GM18870 (cell line): ENCODE results near the gene PTGDS.

Source experiments
- ATAC-seq: cut with Tn5 transposase; IDR thresholded peaks from one replicate; pipeline ENCODE4 v1.9.1; 2021; ENCODE audit warnings: moderate library complexity; ENCODE audit not compliant: unreplicated experiment

The PTGDS gene

DNA sequence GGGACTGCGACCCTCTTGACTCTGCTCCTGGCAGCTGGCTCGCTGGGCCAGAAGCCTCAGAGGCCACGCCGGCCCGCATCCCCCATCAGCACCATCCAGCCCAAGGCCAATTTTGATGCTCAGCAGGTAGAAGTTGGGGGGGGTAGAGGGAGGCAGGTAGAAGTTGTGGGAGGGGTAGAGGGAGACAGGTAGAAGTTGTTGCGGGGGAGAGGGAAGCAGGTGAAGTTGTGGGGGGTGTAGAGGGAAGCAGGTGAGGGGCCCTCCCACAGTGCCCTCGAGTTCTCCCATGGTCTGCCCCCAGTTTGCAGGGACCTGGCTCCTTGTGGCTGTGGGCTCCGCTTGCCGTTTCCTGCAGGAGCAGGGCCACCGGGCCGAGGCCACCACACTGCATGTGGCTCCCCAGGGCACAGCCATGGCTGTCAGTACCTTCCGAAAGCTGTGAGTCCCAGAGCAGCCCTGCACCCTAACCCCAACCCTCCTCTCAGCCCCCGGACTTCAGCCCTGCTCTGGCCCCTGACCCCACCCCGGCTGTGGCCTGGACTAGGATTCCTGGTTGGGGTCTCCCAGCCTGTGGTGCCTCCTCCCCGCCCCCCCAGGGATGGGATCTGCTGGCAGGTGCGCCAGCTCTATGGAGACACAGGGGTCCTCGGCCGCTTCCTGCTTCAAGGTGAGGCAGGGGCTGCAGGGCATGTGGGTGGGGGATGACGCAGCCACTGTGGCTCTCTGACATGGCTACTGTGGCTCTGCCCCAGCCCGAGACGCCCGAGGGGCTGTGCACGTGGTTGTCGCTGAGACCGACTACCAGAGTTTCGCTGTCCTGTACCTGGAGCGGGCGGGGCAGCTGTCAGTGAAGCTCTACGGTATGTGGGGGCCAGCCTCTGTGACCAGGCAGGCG, 31.7 kb upstream of the PTGDS start:
- no peak for ATAC-seq

DNA sequence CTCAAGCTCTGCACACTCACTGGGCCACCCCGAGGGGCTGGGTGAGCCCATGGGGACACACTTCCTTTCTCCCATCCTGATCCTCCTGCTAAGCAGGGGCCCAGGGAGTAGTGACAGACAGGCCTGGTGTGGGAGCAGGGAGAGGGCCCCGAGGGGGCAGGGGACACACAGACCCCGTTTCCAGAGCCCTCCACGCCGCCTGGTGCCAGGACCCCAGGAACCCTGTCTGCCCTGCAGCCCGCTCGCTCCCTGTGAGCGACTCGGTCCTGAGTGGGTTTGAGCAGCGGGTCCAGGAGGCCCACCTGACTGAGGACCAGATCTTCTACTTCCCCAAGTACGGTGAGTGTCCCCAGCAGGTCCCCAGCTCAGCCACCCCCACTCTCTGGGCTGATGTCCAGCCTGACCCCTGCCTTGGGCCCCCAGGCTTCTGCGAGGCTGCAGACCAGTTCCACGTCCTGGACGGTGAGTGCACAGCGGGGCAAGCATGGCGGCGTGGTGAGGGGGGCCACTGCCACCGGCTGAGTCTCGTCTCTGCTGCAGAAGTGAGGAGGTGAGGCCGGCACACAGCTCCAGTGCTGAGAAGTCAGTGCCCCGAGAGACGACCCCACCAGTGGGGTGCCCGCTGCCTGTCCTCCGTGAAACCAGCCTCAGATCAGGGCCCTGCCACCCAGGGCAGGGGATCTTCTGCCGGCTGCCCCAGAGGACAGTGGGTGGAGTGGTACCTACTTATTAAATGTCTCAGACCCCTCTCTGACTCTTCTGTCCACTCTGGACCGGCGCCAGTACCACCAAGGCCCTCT, 30.9 kb upstream of the PTGDS start:
- no peak for ATAC-seq

DNA sequence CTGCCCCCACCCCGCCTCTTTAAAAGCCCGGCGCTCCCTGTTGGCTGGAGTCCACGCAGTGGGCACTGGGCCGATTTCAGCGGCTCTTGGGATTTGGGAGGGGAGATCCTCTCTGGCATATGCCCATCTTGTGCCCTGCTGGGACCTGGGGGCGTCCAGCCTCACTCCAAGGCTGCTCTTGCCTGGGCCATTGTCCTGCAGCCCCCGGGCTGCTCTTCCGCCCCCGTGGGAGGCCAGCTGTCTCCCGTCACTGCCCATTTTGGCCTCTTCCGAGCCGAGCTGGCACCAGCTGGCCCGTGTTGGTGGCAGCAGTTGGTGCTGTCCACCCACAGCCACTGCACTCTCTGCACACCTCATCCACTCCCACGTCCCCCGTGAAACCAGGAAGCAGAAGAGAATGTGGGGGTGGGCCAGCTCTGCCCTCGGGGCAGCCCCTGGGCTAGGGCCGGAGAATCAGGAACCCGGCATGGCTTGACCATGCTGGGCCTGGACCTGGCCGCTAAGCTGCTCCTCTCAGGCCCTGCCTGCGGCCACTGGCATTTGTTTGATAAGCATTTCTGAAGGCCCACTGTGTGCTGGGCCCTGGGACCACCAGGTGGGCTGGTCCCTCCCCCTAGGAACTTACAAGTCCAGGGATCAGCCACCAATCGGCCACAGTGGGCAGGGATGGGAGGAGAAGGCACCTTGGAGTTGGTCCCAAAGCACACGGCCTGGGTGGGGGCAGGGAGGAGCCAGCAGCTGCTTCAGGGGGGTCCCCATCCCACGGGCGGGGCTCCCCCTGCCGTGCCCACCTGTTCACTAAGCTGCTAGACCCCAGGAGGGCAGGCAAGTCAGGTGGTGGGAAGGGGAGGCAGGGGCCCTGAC, 30.0 kb upstream of the PTGDS start:
- no peak for ATAC-seq

DNA sequence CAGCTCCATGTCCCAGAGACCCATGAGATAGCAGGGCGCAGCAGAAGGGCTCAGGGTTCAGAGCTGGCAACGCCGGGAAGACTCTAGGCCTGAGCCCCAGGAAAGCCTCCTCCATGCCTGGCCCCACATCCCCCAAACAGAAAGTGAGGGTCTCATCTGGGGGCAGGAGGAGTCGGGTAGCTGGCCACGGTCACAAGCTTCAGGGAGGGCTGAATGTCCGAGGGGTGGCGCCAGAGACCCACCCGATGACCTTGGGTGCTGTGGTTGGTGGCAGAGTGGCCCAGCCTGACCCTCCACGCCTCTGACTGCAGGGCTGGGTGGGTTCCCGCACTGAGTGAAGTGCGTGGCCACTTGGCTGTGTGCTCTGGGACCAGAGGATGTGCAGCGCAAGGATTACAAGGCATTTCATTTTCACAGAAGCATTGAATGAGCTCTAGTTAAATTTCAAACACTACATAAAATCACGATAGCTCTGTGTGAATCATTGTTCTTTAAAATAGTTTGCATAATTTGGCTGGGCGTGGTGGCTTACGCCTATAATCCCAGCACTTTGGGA, 29.3 kb upstream of the PTGDS start:
- ATAC-seq: no peak

DNA sequence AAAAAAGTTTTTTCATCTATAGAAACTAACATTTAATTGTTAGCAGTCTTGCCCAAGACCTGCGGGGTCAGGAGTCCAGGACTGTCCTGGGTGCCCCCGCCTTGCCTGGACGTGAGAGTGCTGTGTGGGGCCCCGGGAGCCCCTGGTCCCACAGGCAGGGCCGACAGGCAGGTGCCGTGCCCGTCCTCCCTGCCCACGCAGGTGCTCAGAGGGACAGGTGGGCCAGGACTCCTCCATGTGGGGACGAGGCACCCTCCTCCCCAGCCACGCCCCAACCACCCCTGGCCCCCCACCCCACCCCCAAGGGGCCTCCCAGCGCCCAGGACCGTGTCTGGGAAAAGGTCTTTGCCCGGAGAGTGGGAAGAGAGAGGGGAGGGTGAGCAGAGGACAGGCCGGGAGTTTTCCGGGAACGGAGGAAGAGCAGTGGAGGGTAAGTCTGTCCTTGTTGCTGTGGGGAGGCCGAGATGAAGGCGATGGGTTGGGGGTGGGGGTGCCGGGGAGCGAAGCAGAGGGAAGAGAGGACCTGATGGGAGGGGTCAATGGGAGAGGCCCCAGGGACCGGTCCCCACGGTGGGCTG, 28.0 kb upstream of the PTGDS start:
- ATAC-seq: no peak

DNA sequence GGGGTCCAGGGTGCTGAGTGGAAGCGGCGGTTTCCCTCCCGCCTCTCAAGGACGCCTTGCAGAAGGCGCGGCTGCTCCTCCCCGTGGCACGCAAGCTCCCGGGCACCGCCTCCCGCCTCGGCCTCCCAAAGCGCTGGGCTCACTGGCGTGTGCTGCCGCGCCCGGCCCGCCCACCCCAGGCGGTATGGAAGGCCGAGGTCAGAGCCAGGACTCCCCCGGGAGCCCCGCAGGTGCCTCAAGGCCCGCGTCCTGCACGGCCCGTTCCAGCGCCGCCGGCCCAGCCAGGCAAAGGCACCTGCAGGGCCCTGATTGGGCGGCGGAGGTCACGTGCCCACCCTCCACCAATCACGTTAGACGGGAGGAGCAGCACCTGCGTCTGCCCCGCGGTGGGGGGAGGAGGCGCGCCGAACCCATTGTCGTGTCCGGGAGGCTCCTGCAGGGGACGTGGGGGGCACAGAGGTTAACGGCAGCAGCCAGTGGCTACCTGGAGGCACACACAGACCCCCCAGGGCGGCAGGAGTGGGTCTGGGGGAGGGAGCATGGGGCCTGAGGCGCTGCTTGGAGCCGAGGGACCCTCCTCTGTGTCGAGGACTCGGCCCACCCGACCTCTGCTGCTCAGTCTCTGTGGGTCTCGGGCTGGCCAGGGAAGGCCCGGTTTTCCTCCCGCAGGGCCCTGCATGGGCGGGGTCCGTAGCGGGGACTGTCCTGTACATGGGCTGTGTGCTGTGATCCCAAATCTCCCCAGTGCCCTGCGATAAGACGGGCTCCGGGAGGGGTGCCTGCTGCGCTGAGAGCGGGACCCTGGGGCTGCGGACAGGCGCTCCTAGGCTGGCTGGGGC, 27.3 kb upstream of the PTGDS start:
- ATAC-seq: peak; percentile 61

DNA sequence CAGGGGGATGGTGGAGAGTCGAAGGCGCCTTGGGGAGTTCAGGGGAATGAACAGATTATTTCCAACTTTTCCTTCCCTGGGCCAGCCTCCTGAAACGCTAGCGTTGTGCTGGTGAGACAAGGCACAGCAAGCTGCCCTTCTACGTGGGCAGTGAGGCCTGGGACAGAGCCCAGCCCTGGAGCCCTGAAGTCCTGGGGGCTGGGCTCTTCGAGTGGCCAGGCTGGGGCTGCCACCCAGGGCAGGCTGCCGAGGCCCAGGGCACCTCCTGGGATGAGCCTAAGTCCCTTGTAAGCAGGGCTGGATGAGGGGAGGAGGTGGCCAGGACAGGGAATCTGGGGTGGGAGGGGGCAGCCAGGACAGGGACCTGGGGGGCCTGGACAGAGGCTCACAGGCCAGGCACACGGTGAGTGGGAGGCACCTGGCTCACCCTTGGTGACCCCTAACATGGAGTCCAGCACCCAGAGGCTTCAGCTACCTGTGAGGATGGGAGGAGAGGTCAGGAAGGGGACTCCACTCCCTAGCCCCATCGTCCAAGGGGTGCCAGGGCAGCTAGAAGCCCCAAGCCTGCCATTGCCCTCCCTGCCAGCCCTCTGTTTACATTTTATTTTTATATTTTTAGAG, 26.5 kb upstream of the PTGDS start:
- no peak for ATAC-seq

DNA sequence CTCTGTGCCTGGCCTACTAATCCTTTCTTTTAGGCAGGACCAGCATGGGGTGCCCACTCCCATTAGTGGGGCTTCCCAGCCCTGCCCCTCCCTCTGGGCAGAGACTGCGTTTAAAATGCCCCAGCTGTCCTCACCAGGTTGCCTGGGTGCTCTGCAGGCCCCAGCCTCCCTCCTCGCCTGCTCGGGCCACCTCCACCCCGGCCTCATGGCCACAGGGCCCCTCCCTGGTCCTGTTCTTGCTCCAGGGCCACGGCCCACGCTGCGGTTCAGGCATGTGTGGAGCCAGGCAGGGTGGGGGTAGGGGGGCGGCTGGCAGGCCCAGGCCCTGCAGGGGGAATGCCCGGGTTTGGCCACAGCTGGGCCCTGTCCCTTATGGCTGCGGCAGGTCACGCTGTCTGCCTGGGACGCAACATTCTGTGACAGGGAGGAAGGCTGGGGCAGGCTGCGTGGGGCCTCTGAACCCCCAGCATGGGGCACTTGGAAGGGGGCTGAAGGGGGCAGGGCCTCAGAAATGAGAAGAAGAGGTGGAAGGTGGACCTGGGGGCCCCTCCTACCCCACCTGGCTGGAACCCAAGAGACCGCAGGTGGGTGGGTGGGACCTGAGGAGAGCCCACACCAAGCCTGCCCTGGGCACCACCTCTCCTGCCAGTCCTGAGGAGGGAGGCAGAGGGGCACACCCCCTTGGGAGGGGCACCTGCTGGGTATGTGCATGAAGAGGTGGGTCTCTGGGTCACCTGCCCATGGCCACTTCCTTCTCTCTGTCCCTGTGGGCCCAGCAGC, 25.6 kb upstream of the PTGDS start, which contains the start of gene LCN12:
Gene LCN12, plus strand, starts transcription at position 733 of the 780 bp plus-strand sequence. CDS start 55 bp downstream, outside the sequence.
- ATAC-seq: no peak

DNA sequence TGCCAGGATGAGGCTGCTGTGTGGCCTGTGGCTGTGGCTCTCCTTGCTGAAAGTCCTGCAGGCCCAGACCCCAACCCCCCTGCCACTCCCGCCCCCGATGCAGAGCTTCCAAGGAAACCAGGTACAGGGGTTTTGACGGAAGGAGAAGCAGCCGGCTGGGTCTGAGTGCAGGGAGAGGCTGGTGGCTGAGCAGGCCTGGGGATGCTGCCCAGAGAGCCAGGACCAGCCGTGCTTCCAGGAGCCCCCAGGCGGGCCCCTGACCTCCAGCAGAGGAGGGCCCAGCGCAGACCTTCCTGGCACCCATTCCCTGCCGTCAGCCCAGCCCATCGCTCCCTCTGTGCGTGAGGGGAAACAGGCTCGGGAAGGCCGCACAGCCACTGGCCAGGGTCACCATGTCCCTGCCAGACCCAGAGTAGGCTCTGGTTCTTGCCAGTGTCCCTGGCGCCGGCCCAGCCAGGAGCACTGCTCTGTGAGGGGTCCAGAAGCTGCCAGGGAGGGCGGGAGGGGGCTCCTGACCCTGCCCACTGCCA, 24.9 kb upstream of the PTGDS start:
- no peak for ATAC-seq

DNA sequence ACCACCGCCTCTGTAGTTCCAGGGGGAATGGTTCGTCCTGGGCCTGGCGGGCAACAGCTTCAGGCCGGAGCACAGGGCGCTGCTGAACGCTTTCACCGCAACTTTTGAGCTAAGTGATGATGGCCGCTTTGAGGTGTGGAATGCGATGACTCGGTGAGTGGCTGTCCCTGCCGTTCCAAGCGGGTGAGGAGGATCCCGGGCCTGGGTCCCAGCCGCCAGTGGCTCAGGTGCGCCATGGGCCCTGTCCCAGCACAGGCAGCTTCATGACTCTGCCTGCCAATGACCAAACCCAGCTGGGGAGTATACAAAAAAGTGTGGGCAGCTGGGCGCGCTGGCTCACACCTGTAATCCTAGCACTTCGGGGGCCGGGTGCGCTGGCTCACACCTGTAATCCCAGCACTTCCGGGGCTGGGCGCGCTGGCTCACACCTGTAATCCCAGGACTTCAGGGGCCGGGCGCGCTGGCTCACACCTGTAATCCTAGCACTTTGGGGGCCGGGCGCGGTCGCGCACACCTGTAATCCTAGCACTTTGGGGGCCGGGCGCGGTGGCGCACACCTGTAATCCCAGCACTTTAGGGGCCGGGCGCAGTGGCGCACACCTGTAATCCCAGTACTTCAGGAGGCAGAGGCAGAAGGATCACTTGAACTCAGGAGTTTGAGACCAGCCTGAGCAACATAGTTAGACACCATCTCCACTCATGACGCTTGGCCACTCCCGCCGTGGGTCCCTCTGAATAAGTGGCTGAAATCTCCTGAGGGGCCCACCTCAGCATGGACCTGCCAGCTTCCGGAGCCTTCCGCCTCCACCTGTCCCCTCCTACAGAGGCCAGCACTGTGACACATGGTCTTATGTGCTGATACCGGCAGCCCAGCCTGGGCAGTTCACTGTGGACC, 24.2 kb upstream of the PTGDS start:
- no peak for ATAC-seq

DNA sequence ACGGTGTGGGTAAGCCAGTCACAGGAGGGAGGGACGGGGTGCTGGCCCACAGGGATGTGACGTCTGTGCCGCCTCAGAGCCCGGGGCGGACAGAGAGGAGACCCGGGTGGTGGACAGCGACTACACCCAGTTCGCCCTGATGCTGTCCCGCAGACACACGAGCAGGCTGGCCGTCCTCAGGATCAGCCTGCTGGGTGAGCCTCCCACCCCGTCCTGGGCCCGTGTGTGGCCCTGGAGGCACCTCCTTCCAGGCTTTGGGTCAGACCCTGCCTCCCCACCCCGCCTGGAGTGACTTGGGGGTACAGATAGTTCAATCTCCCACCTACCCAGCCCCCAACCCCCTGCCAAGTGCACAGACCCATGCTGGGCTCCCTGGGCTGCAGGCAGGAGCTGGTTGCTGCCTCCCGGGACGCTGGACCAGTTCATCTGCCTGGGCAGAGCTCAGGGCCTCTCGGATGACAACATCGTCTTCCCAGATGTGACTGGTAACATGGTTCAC, 23.5 kb upstream of the PTGDS start:
- no peak for ATAC-seq

DNA sequence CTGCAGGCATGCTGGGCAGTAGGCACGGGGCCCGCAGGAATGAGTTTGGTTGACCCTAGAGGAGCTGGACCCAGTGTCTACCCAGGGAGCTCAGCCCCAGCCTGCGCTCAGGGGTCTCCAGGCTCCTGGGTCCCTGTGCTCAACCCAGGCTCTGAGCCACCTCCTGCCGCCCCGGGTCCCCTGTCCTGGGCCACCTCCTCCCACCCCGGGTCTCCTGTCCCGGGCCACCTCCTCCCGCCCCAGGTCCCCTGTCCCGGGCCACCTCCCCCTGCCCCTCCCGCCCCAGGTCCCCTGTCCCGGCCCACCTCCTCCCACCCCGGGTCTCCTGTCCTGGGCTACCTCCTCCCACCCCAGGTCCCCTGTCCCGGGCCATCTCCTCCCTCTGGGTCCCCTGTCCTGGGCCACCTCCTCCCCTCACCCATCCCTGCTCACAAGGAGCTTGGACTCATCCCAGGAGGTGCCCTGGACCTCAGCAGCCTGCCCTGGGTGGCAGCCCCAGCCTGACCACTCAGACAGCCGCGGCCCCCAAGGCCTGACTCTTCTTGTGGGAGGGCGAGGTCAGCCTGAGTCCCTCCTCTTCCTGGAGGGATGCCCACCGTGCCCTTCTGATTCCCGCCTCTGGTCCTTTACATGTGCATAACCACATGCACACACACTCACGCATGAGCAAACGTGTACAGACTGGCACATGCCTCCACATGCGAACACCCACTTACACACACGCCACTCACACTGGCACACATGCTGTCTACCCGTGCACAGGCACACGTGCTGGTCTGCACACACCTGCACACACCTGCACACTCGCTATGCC, 22.8 kb upstream of the PTGDS start:
- no peak for ATAC-seq

DNA sequence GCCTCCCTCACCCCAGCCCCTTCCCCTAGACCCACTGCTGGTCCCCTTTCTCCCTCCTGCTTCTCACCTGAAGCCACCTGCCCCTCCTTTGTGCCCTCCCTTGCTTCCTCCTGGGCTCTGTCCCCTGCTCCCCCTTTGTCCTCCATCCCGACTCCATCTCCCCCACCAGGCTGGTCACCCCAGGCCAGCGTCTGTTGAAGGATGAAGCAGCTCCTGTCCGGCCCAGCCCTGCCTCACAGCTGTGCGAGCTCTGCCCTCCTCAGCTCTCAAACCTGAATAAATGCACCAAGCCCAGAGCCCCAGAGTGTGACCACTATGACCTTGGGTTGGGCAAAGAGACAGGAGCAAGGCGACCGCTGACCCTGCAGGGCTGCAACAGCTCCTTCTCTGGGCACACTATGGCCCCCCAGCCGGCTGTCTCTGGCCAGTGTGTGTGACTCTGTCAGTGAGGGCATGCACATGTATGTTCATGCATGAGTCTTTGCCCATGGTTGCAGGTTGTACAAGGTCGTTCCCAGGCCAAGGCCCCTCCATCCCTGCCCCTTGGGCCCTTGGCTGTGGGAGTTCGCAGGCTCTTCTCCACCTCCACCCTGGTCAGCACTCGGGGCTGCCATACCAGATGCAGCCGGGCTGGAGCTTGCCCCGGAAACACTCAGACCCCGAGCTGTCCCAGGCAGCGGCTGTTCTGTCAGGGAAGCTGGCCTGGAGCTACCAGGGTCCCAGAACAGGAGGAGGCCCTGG, 21.9 kb upstream of the PTGDS start:
- ATAC-seq: no peak

DNA sequence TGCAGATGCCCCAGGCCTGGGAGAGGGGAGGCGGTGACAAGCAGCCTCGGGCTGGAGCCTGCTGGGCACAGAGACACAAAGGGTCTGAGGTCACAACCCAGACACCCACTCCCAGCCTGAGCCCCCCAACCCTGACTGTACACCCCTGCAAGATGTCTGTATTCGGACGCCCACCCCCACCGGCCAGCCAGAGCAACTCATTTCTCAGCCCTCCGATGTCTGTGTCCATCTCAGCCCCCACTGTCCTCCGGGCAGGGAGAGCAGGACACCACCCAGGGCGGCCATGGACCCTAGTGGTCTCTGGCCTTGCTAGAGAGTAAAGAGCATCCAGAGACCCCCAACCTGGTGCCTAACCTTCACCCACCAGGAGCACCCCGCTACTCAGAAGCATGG, 21.4 kb upstream of the PTGDS start:
- ATAC-seq: no peak

DNA sequence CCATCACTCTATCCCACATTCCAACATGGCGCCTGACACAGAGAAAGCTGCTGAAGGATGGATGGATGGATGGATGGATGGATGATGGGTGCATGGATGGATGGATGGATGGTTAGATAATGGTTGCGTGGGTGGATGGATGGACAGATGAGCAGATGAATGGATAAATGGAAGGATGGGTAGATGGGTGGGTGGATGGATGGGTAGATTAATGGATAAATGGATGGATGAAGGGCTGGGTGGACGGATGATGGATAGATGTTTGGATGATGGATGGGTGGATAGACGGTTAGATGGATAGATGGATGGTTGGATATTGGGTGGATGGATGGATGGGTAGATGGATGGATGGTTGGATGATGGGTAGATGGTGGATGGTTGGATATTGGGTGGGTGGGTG, 20.7 kb upstream of the PTGDS start:
- ATAC-seq: no peak
